ENCODE results near the gene TBC1D1.
"Not testable (repeated sequence)": the region's sequence is repeated elsewhere in the genome, so short reads cannot be mapped to it uniquely, and the experiment has no call there.

Gene TBC1D1

DNA sequence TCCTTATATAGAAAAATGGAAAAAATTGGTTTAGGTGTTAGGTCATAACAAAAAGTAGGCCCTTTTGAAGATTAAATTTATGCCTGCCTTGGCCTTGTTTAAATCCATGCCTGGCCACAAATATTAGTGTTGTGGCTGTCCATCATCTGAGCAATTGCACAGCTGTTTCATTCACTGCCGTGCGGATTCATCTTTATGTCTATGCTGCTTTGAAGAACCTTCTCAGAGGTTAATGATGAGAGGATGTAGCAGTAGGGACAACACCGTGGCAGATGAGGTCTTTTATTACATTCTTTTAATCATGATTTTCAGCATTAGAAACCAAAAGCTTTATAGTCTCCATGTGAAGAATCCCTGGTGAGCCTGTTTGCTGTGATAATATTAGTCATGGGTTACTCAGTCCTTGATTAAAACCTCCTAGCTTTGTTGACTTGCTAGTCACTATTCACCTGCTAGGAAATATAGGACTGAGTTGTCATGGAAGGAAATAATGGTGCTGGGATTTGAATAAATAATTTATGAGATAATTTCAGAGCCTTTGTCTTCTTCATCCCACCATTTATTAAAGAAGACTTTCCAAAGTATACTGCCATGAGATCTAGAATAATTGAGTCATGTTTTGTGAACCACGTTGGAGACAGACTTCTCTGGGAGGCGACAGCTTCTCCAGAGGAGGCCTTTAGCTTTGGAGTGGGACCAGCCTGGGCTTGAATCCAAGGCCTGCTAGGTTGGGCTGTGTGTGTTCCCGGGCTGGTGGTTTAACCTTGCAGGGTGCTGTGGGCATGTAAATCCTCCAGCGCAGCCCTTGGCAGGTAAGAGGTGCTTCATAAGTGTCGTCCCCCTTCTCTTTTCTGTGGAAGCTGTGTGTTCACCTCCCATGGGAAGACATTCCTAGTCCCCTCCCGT is 122.8 kb downstream of the TBC1D1 start:
- DNase-seq (ENCODE audit: low read depth in 2 of 2), result no peak

DNA sequence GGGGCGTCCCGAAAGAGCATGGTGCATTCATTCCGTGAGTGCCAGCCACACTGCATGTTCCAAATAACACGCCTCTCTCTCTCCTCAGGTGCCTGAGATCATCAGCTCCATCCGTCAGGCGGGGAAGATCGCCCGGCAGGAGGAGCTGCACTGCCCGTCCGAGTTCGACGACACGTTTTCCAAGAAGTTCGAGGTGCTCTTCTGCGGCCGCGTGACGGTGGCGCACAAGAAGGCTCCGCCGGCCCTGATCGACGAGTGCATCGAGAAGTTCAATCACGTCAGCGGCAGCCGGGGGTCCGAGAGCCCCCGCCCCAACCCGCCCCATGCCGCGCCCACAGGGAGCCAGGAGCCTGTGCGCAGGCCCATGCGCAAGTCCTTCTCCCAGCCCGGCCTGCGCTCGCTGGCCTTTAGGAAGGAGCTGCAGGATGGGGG is 123.6 kb downstream of the TBC1D1 start:
- DNase-seq (ENCODE audit: low read depth in 2 of 2), result no peak

DNA sequence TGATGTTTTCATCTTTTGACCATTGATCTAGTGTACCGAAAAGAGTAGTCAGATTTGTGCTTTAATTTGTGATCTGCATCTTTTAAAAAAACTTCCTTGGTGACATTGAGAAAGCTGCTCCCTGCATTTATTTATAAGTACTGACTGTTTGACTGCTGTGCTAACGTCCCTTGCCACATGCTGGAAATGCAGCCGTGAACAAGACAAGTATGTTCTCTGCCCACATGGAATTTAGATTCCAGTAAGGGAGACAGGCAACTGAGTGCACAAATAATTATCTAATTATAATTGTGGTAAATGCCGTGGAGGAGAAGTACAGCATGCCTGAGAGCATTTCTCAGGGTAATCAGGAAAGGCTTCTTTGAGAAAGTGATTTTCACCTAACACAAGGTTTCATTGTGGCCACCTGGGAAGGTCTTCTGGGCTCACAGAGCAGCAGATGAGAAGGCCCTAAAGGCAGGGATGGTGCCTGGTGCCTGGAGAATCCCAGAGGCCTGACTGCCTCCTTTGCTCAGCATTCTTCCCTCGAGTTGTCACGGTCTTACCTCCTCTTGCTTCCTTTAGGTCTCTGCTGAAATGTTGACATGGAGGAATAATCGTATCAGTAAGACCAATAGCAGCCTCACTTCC is 125.1 kb downstream of the TBC1D1 start:
- DNase-seq (ENCODE audit: low read depth in 2 of 2), result no peak

DNA sequence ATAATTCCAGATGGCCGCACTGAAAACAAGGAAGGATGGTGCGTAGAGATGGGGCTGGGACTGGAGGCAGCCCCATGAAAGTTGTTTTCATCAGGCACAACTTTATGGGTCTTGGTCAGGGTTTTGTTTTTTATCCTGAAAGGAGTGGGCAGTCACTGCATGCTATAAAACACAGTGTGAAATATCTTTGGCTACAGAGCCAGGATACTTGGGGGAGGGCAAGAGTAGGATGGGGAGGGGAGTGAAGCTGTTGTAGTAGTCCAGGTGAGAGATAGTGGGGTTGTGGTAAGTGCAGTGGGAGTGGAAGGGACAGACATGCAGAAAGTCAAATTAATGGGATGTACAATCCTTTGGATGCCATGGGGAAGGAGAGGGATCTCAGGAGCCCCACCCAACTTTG is 125.8 kb downstream of the TBC1D1 start:
- no peak for DNase-seq (ENCODE audit: low read depth in 2 of 2)

DNA sequence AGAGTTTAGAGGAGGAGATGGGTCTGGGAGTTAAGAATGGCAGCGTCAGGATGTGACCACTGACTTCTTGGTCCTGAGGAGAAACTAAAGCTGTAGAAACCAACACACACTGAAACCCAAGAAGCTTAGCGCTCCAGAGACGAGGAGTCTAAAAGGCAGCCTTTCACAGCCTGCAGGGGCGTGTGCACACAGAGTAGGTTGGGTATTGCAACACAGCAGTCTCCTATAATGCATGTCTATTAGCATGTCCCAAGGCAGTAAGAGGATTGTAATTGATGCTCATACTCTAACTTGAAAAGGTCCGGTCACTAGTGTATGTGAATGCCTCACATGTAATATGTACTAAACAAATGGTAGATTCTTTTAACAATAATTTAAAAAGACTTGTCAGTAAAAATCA is 126.7 kb downstream of the TBC1D1 start:
- no peak for DNase-seq (ENCODE audit: low read depth in 2 of 2)

DNA sequence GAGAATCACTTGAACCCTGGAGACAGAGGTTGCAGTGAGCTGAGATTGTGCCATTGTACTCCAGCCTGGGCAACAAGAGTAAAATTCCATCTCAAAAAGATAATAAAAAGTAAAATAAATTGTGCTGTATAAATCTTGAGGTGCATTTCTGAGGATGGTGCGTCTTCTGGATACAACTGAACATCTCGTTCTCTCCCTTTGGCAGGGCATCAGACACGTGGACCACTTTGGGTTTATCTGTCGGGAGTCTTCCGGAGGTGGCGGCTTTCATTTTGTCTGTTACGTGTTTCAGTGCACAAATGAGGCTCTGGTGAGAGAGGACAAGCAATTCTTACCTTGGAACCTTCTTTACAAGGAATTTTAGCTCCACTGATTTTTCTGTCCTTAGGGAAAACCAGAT is 129.5 kb downstream of the TBC1D1 start:
- DNase-seq (ENCODE audit: low read depth in 2 of 2), result no peak

DNA sequence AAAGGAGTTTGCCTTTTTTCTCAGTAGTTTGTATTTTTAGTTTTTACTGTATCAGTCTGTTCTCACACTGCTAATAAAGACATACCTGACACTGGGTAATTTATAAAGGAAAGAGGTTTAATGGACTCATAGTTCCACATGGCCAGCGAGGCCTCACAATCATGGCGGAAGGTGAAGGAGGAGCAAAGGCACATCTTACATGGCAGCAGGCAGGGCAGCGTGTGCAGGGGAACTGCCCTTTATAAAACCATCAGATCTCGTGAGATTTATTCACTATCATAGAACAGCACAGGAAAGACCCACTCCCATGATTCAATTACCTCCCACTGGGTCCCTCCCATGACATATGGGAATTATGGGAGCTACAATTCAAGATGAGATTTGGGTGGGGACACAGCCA is 130.1 kb downstream of the TBC1D1 start:
- DNase-seq (ENCODE audit: low read depth in 2 of 2), result not testable (repeated sequence)

DNA sequence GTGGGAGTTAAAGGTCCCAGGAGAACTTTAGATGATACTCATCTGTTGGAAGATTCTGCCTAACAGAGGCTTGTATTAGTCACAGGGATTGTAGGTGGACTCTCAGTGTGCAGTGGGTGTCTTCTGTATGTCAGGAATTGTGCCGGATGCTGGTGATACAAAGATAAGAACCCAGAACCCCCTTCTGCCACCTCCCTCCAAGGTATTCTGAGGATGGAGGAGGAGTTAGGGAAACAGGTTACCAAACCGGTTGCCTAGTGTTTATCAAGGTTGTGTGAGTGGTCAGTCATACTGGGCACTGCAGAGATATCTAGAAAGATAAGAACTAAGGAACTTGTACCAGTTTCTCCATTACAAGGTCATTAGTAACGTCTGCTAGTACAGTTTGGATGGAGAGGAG is 130.9 kb downstream of the TBC1D1 start:
- DNase-seq (ENCODE audit: low read depth in 2 of 2), result no peak

DNA sequence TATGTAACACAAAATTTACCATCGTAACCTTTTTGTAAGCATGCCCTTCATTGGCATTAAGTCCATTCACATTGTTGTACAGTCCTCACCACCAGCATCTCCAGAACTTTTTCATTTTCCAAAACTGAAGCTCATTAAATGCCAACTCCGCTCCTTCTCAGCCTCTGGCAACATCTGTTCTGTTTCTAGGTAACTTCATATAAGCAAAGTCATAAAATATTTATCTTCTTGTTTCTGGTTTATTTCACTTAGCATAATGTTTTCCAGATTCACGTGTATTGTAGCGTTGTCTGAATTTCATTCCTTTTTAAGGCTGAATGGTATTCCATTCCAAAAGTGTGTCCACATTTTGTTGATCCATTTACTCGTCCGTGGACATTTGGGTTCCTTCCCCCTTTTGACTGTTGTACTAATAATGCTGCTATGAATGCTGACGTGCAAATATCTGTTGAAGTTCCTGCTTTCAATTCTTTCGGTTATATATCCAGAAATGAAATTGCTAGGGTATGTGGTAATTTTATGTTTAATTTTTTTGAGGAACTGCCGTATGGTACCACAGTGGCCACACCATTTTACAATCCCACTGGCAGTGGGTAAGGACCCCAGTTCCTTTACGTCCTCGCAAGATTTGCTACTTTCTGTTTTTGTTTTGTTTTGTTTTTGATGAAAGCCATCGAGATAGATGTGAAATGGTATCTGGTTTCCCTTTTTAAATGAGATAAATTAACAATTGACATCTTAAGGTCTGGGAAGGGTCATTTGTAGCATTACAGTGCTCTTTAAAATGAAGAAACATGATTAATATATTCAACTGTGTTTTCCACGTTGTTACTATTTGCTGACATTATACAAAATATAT is 132.7 kb downstream of the TBC1D1 start:
- DNase-seq (ENCODE audit: low read depth in 2 of 2), result no peak

DNA sequence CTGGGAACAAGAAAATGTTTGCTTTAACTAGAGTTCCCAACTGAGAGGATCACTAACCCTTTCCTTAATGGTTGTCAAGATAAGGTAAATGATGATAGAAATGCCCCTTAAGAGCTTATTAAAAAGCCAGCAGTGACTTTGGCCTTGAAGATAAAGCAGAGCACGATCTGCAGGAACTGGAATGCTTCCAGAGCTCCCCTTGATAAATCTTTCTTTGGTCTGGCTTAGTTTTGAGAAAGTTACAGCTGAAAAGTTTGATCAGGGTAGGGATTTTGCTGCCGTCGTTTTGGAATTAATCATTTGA is 133.3 kb downstream of the TBC1D1 start:
- DNase-seq (ENCODE audit: low read depth in 2 of 2), result no peak

DNA sequence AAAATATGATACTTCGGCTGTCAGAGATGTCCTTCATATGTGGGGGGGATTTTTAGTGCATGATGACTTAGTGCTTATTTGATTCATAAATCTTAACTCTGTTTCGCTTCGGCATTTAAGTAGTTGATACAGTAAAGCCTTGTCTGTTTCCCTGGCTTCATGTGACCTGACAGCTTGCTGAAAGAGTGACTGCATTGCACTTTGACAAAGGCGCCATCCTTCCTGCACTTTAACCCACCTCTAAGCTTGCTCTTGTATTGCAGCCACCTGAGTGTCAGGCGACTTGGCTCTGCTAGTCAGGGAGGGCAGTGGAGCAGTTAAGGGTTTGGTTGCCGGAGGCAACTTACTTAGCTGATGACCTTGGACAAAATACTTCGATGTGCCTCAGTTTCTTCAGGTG is 134.8 kb downstream of the TBC1D1 start:
- no peak for DNase-seq (ENCODE audit: low read depth in 2 of 2)

DNA sequence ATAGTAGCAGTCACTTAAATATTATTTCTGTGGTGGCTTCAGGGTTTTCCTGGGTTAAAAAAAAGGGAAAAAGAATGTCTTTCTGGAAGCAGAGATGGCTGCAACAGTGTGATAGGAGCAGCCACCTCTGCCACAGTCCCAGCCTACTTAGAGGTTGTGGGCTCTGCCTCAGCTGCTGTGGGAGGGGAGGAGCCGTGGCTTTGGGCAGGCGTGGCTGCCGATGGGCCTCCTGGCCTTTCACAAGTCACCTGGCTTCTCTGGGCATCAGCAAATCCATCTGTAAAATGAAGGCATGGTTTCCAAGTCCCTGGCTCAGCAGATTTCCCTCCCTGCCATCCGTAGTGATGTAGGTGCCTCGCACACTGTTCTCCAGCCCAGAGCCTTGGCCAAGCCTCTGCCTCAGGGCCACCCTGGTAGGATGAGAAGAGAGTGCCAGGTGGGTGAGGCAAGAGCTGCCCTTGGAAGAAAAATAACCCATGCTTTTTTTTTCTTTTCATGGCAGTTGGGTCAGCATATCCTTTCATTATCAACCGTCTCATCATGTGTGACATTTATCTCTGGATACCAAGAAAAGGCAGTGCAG is 135.4 kb downstream of the TBC1D1 start:
- no peak for DNase-seq (ENCODE audit: low read depth in 2 of 2)

DNA sequence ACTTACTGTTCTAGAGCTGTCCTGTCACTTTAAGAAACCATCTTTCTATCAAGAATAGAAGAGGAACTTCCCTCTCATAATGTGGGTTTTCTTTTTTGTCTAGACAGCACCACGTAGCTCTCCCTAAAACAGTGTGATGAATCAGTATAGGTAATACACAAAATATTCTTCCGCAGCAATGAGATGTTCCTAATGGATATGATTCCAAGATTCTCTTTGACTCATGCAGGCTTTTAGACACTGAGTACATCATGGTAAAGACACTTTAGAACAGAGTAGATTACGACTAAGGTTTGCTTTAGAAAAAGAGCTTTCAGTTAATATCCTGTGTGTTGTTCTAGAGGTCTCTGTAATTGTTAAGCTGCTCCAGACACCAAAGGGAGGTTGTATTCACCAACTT is 139.1 kb downstream of the TBC1D1 start:
- no peak for DNase-seq (ENCODE audit: low read depth in 2 of 2)

DNA sequence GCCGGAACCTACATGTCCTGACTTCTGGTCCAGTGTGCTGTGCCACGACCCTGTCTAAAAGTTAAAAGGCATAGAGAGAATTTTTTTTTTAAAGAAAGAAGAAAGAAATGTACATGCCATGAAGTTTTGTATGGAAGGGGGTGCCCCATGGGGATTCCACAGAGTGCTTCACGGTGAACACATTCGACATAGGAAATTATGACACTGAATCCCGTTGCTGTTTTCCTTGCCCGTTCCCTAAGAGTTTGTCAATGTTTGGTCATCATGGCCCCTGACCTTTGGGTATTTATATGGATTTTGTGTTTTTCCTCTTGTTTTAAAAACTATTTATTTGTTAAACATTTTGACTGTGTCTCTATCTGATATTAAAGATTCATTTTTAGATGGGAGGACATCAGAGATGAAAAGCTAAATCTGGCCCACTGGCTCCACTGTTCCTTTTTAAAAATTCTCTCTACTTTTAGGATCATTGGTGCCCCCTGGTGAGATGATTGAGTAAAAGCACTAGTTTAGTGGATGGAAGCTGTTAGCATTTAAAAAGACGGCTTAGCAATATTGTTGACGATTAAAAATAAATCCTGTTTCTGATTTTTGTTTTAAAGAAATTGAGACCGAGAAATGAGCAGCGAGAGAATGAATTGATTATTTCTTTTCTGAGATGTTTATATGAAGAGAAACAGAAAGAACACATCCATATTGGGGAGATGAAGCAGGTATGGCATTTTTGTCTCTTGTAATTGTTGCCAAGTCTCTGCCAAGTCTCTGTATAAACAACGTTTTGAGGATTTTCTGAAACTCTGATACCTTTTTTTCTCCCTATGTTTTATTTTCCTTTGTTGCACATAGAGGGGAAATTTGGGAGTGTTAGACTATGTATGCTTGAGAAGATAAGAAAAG is 144.3 kb downstream of the TBC1D1 start:
- no peak for DNase-seq (ENCODE audit: low read depth in 2 of 2)

DNA sequence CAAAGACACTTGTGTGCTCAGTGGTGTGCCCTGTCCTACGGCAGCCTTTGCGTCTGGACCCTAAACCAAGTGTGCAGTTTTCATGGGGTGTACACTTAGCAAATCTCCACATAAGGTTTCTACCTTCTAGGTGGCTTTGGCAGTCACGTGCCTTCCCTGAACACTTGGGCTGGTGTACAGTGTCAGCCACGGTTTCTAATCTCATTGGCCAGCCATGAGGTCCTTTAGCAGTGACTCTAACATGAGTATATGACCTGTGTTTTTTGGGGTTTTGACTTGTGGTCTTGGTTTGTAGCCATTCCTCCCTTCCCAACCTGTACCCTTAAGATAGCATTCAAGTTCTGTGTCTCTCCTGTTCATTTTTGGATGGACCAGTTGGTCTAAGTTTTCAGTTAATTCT is 145.7 kb downstream of the TBC1D1 start:
- no peak for DNase-seq (ENCODE audit: low read depth in 2 of 2)

DNA sequence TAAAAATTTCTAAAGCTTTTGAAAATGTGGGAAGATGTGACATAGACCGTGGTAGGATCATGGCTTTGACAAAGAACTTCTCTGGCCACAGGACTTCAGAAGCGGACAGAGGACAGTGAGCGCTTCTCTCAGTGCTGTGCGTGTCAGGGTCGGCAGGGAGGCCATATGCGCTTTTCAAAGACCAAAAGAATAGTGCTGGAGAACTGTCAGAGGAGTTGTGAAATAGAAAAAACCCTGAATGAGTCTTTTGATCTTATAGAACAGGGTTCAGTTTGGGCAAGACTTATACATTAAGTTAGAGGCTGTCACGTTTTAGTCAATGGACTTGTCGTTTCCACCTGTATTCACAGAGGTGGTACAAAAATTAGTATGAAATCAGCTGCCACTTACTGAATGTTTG is 146.7 kb downstream of the TBC1D1 start:
- DNase-seq (ENCODE audit: low read depth in 2 of 2), result no peak

DNA sequence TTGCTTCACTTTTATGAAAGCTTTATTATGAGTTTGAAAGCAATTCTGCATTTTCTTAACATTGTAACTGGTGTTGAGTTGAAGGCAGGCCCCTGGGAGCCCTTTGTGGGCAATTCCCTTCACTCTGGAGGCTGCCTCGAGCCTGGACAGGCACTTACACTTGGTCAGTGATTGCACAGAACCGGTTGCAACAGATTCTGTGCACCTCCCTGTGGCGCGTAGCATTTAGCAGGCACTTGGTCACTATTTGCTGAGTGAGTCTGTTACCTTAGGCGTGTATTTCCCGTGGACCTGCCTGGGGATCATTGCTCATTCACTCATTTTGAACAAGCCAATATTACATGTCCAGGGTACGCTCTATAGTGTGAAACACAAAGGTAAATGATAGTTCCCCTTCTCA is 149.7 kb downstream of the TBC1D1 start:
- no peak for DNase-seq (ENCODE audit: low read depth in 2 of 2)

DNA sequence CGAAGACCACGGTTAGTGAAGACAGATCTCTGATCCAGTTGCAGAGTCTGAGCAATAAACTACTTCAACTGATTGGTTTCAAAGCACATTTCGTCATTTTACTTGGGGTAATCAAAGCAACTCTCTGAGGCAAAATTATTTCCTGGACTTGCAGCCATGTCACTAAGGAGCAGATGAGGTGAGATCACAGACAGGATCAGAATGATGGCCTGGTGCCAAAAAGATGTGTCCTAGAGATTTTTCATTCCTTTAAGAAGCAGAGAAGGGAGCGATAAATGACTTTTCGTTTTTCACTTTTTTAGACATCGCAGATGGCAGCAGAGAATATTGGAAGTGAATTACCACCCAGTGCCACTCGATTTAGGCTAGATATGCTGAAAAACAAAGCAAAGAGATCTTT is 153.2 kb downstream of the TBC1D1 start:
- no peak for DNase-seq (ENCODE audit: low read depth in 2 of 2)

DNA sequence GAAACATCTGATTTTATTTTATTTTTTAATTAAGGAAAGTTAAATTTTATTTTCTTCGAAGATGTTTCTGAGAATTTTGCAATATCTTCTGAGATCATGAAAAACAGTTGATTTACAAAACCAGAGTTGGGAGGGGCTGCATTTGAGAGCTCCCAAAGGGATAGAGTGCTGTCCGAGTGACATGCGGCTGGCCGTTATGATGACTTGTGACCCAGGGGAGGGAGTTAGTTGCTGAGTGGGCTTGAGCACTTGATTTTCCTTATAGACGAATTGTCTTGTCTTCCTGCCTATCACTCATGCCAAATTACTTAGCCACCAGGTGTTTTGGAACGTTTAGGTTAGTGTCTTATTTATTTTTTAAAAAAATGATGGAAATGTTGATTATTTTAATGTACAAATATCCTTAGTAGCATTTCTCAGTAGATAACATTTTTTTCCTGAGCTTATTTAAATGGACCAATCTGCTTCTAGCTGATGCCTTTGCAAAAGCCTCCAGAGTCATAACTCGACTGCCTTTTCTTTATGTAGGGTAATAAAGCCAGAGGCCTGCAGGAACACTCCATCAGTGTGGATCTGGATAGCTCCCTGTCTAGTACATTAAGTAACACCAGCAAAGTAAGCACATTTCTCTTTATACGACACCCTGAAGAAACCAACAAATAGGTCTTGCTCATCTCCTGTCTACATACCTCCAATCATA is 154.6 kb downstream of the TBC1D1 start:
- DNase-seq (ENCODE audit: low read depth in 2 of 2), result no peak

DNA sequence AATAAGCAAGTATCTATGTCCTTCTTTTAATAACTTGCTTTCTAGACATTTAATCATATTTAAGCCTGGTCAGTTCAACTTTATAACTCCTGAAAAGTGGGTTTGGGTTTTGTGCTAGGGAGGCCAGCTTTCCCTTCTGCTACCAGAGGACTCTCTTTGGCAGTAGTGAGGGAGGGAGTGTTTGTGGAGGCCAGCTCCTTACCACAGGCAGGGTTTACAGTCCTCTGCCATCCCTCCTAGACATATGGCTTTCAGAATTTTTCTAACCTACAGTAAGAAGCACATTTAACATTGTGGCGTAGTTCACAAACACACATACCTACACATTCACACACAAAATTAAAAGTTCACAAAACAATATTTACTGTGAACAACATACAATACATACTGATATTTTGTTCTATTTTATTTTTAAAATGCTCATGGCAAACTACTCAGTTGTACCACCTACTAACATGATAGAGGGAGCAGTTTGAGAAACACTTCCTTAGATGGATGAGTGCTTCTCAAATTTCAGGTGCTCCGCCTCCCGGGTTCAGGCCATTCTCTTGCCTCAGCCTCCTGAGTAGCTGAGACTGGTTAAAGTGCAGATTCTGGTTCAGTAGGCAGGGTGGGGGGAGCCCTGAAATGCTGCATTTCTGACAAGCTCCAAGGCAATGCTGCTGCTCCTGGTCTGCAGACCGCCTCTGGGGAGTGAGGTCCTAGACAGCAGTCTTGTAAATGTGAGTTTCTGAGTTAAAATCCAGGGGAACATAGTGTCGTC is 156.0 kb downstream of the TBC1D1 start:
- no peak for DNase-seq (ENCODE audit: low read depth in 2 of 2)
